IMR-90 (cell line): ENCODE data around the gene ASRGL1. TPM values are rescaled to one million over a fixed set of nuclear protein-coding genes. Genes with fewer than 3 reads are reported as not detected.

Experiments
- ATAC-seq: fragments of 200-7000 bp; cut with Tn5 transposase; 2 replicates; pipeline ENCODE4 v1.9.1; 2020; ENCODE audit warnings: low read depth, mild to moderate bottlenecking, moderate library complexity
- BruUV-seq: library from RNA; stranded (reverse); fragments of 400-500 nt; replicated peaks from 2 replicates; lab custom pipeline; 2021; lab: Mats Ljungman, UMichigan
- CTCF ChIA-PET: fragments of 300-600 bp; formaldehyde crosslinking; extraction: SDS; loops from one replicate; lab custom pipeline; 2021; ENCODE audit warnings: antibody characterized with exemption; lab: Yijun Ruan, JAX
- POLR2A ChIA-PET: fragments of 300-600 bp; sonication (Branson Sonifier 250); formaldehyde crosslinking; loops from one replicate; lab custom pipeline; 2022; ENCODE audit warnings: antibody characterized with exemption; ENCODE audit not compliant: unreplicated experiment; lab: Charles Lee
- DNase-seq: peaks from one replicate; pipeline ENCODE4 v3.0.0; 2013
- H2AFZ ChIP-seq: replicated peaks from 2 replicates; pipeline ENCODE3; 2013; ENCODE audit warnings: low read length, mild to moderate bottlenecking; ENCODE audit not compliant: poor library complexity
- H2AK5ac ChIP-seq: 2 replicates; pipeline ENCODE4 v1.6.1; 2013; ENCODE audit warnings: low read depth, low read length, inconsistent platforms
- H2AK9ac ChIP-seq: replicated peaks from 2 replicates; pipeline ENCODE3; 2013; ENCODE audit warnings: mild to moderate bottlenecking, low read depth, low read length, moderate library complexity; ENCODE audit not compliant: poor library complexity
- H2BK120ac ChIP-seq: 2 replicates; pipeline ENCODE4 v1.6.1; 2013; ENCODE audit warnings: low read depth, low read length, inconsistent platforms
- H2BK15ac ChIP-seq: 3 replicates; pipeline ENCODE4 v1.6.1; 2013; ENCODE audit warnings: low read depth, low read length, inconsistent platforms
- H2BK20ac ChIP-seq: 2 replicates; pipeline ENCODE4 v1.6.1; 2013; ENCODE audit warnings: low read depth, mild to moderate bottlenecking, inconsistent platforms, low read length, moderate library complexity
- H2BK5ac ChIP-seq: 2 replicates; pipeline ENCODE4 v1.6.1; 2013; ENCODE audit warnings: mild to moderate bottlenecking, low read depth, low read length, inconsistent platforms; ENCODE audit not compliant: poor library complexity, severe bottlenecking
- H3K14ac ChIP-seq: replicated peaks from 2 replicates; pipeline ENCODE4 v1.6.1; 2013; ENCODE audit warnings: low read depth, low read length, inconsistent platforms
- H3K18ac ChIP-seq: 2 replicates; pipeline ENCODE4 v1.6.1; 2013; ENCODE audit warnings: low read depth, low read length, control low read depth
- H3K23ac ChIP-seq: 2 replicates; pipeline ENCODE4 v1.6.1; 2013; ENCODE audit warnings: low read depth, low read length, inconsistent platforms
- H3K27ac ChIP-seq: 2 replicates; pipeline ENCODE4 v1.5.1; 2013; ENCODE audit warnings: mild to moderate bottlenecking, control low read depth, low read length; ENCODE audit not compliant: insufficient read depth
- H3K27me3 ChIP-seq: 2 replicates; pipeline ENCODE4 v1.6.1; 2013; ENCODE audit warnings: low read length; ENCODE audit not compliant: control insufficient read depth, insufficient read depth
- H3K36me3 ChIP-seq: 2 replicates; pipeline ENCODE4 v1.6.1; 2013; ENCODE audit warnings: low read length, mixed read lengths; ENCODE audit not compliant: control insufficient read depth, insufficient read depth
- H3K4ac ChIP-seq: 2 replicates; pipeline ENCODE4 v1.6.1; 2013; ENCODE audit warnings: low read depth, low read length, inconsistent platforms
- H3K4me1 ChIP-seq: 2 replicates; pipeline ENCODE4 v1.6.1; 2013; ENCODE audit warnings: low read length, mixed read lengths; ENCODE audit not compliant: control insufficient read depth, insufficient read depth
- H3K4me2 ChIP-seq: 2 replicates; pipeline ENCODE4 v1.6.1; 2013; ENCODE audit warnings: low read depth, mild to moderate bottlenecking, control low read depth, low read length, moderate library complexity
- H3K4me3 ChIP-seq: 2 replicates; pipeline ENCODE4 v1.5.1; 2013; ENCODE audit warnings: low read depth, mild to moderate bottlenecking, control low read depth, low read length, moderate library complexity; ENCODE audit not compliant: insufficient read depth
- H3K56ac ChIP-seq: 2 replicates; pipeline ENCODE4 v1.6.1; 2013; ENCODE audit warnings: low read length, inconsistent platforms; ENCODE audit not compliant: insufficient read depth; ENCODE audit errors: extremely low read depth
- H3K79me1 ChIP-seq, 2 experiments: 2 replicates each; pipeline ENCODE4 v1.6.1; 2013; ENCODE audit warnings: low read length in 2 of 2, inconsistent platforms in 1 of 2, low read depth in 1 of 2
- H3K9ac ChIP-seq: 2 replicates; pipeline ENCODE4 v1.6.1; 2013; ENCODE audit warnings: low read depth, low read length, control low read depth
- H3K9me1 ChIP-seq: 2 replicates; pipeline ENCODE4 v1.6.1; 2013; ENCODE audit warnings: low read length, inconsistent platforms; ENCODE audit not compliant: insufficient read depth
- H3K9me3 ChIP-seq: 2 replicates; pipeline ENCODE4 v1.6.1; 2013; ENCODE audit warnings: low read length; ENCODE audit not compliant: control insufficient read depth, insufficient read depth
- H4K20me1 ChIP-seq: 2 replicates; pipeline ENCODE4 v1.6.1; 2013; ENCODE audit warnings: low read length, inconsistent platforms; ENCODE audit not compliant: insufficient read depth
- H4K5ac ChIP-seq: 2 replicates; pipeline ENCODE4 v1.6.1; 2013; ENCODE audit warnings: mild to moderate bottlenecking, low read depth, low read length, control low read depth
- H4K8ac ChIP-seq, 2 experiments: 2 replicates each; pipeline ENCODE4 v1.6.1; 2013; ENCODE audit warnings: low read depth in 2 of 2, low read length in 2 of 2, control low read depth in 1 of 2, inconsistent platforms in 1 of 2
- H4K91ac ChIP-seq: 2 replicates; pipeline ENCODE4 v1.6.1; 2013; ENCODE audit warnings: low read depth, low read length, inconsistent platforms; ENCODE audit not compliant: insufficient read depth
- BHLHE40 ChIP-seq: fragments of 150-350 bp; IDR thresholded peaks from 2 replicates; pipeline ENCODE4 v1.6.1; 2016; ENCODE audit warnings: mild to moderate bottlenecking, low read depth, low read length
- ELK1 ChIP-seq: fragments of 150-350 bp; IDR thresholded peaks from 2 replicates; pipeline ENCODE4 v1.6.1; 2016; ENCODE audit warnings: low read depth, mild to moderate bottlenecking, low read length, moderate library complexity, borderline replicate concordance
- FOS ChIP-seq: fragments of 150-350 bp; IDR thresholded peaks from 2 replicates; pipeline ENCODE4 v1.6.1; 2016; ENCODE audit warnings: low read depth, low read length
- MXI1 ChIP-seq: IDR thresholded peaks from 2 replicates; pipeline ENCODE4 v1.6.1; 2012; ENCODE audit warnings: low read depth, mild to moderate bottlenecking, low read length, moderate library complexity, borderline replicate concordance
- NFE2L2 ChIP-seq: fragments of 150-350 bp; IDR thresholded peaks from 2 replicates; pipeline ENCODE4 v1.6.1; 2016; ENCODE audit warnings: low read depth, mild to moderate bottlenecking, low read length
- POLR2A ChIP-seq: IDR thresholded peaks from 2 replicates; pipeline ENCODE4 v1.6.1; 2012; ENCODE audit warnings: mild to moderate bottlenecking, low read depth, low read length
- RAD21 ChIP-seq: IDR thresholded peaks from 2 replicates; pipeline ENCODE4 v1.6.1; 2012; ENCODE audit warnings: low read length, improper control_type of control experiment
- RCOR1 ChIP-seq: IDR thresholded peaks from 2 replicates; pipeline ENCODE4 v1.6.1; 2012; ENCODE audit warnings: mild to moderate bottlenecking, low read length, improper control_type of control experiment; ENCODE audit not compliant: insufficient replicate concordance
- RFX5 ChIP-seq: IDR thresholded peaks from 2 replicates; pipeline ENCODE4 v1.8.0; 2012; ENCODE audit warnings: low read depth, mild to moderate bottlenecking, low read length, moderate library complexity
- USF2 ChIP-seq: fragments of 150-350 bp; IDR thresholded peaks from 2 replicates; pipeline ENCODE4 v1.6.1; 2017; ENCODE audit warnings: mild to moderate bottlenecking, antibody characterized with exemption, low read length, low read depth
- WGBS, 2 experiments: methylation state at CpG; one replicate each; pipeline versions ENCODE4 v1.1.5 to v1.1.7; 2013; ENCODE audit warnings: missing lambda C conversion rate in 2 of 2; ENCODE audit not compliant: insufficient read length in 1 of 2; ENCODE audit errors: extremely low coverage in 2 of 2; 5-methylcytosine and 5-hydroxymethylcytosine counted together
- dilution Hi-C: fragments of 300-500 bp; cut with HindIII; formaldehyde crosslinking; loops from one replicate; pipeline ENCODE4 v1.14.3; 2018; ENCODE audit warnings: low sequenced_read_pairs; ENCODE audit not compliant: unreplicated experiment
- in situ Hi-C: fragments of 300-500 bp; cut with MboI; formaldehyde crosslinking; loops from 3 replicates; pipeline ENCODE4 v1.14.3; 2019; ENCODE audit warnings: low sequenced_read_pairs, inconsistent platforms, mixed read lengths
- intact Hi-C: fragments of 100-400 bp; cut with micrococcal nuclease; formaldehyde crosslinking; loops from 2 replicates; pipeline ENCODE4 v1.10.0; 2022
- polyA plus RNA-seq, 3 experiments: library from polyadenylated mRNA; depleted of rRNA; stranded (reverse); fragments of >200 nt; gene quantifications; 2 replicates each; pipeline ENCODE4 v1.2.3, GENCODE V29; 2012; ENCODE audit warnings: low replicate concordance in 1 of 3
- total RNA-seq: library from RNA; depleted of rRNA; stranded (reverse); fragments of >200 nt; gene quantifications from 2 replicates; pipeline ENCODE4 v1.2.3, GENCODE V29; 2012
- TF ChIP-seq, protein P1 (sequence below): conservative IDR thresholded peaks from 2 replicates; pipeline ENCODE4 v1.5.1; 2012; ENCODE audit warnings: mild to moderate bottlenecking, low read depth, low read length, improper control_type of control experiment

Gene ASRGL1
- total and polyA plus RNA-seq, 2 of the 4 experiments (the other 2 are of a cell fraction) = 0.72 TPM; not detected in 1

- ATAC-seq = no peak
- Histone ChIP-seq H2BK20ac (no peak overlapping the region), H3K36me3 (no peaks in the 10 kb centered on the region), H4K5ac (no peak overlapping the region), H2AK5ac (peak overlapping the region; percentile 49; the same call in 1 of the 2 replicates), H3K9me1 (no peaks in the 10 kb centered on the region), H3K56ac (no peak overlapping the region), H3K4me2 (no peak overlapping the region), H3K9me3 (no peaks in the 10 kb centered on the region), H3K4me3 (no peak overlapping the region), H3K18ac (no peak overlapping the region; the same call in 1 of the 2 replicates), H2BK120ac (peak overlapping the region; percentile 83; the same call in 1 of the 2 replicates), H3K23ac (no peak overlapping the region), H4K20me1 (no peaks in the 10 kb centered on the region), H2AFZ (peak overlapping the region; percentile 86), H3K27me3 (no peaks in the 10 kb centered on the region), H3K79me1 (no peaks in the 10 kb centered on the region), H3K4ac (peak overlapping the region; percentile 69; the same call in 1 of the 2 replicates), H4K8ac (peak overlapping the region in 1 of 2 experiments; percentile 78; a peak in 1 of 4 replicates), H2BK5ac (no peak overlapping the region), H2AK9ac (no peak overlapping the region), H3K4me1 (peaks cover 17% of the 10 kb centered on the region), H3K27ac (no peak overlapping the region), H2BK15ac (peak overlapping the region; percentile 65; the same call in 1 of the 3 replicates), H3K14ac (no peak overlapping the region), H3K9ac (no peak overlapping the region), H4K91ac (no peak overlapping the region)
- intact Hi-C loops (no loop called here), in situ Hi-C loops (no loop called here), dilution Hi-C loops (no loop called here)
- no TSS peak for BruUV-seq
- TF ChIP-seq RCOR1 (no peak), RFX5 (no peak), POLR2A (no peak), BHLHE40 (no peak), MXI1 (no peak), NFE2L2 (no peak), USF2 (no peak), ELK1 (no peak), FOS (no peak), RAD21 (no peak)
- TF ChIP-seq, protein P1, sequence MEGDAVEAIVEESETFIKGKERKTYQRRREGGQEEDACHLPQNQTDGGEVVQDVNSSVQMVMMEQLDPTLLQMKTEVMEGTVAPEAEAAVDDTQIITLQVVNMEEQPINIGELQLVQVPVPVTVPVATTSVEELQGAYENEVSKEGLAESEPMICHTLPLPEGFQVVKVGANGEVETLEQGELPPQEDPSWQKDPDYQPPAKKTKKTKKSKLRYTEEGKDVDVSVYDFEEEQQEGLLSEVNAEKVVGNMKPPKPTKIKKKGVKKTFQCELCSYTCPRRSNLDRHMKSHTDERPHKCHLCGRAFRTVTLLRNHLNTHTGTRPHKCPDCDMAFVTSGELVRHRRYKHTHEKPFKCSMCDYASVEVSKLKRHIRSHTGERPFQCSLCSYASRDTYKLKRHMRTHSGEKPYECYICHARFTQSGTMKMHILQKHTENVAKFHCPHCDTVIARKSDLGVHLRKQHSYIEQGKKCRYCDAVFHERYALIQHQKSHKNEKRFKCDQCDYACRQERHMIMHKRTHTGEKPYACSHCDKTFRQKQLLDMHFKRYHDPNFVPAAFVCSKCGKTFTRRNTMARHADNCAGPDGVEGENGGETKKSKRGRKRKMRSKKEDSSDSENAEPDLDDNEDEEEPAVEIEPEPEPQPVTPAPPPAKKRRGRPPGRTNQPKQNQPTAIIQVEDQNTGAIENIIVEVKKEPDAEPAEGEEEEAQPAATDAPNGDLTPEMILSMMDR = no peak
- CTCF ChIA-PET = interaction anchor here (1.4 to 2.2 kb wide), 3 partner anchors 24 to 142 kb away, joined by 3 to 9 read pairs (median 7); no protein-coding TSS in a partner anchor
- WGBS, 2 experiments = 100% methylated on average over 3 of the region's 5 CpGs; no CpG with 5 or more reads in 1 of the 2 experiments
- no peak for DNase-seq
- POLR2A ChIA-PET = no interaction called here
Measured at GRCh38 chr11:62401356-62401755, 64.1 kb downstream of the ASRGL1 start.
